ENCODE results near the gene MYO1B. TPM values are rescaled to one million over a fixed set of nuclear protein-coding genes. Genes with fewer than 3 reads are reported as not detected.

The MYO1B gene
- total RNA-seq, 4 donors from 2014 or later, result 17.2 to 31.8 (median 28.8) TPM

DNA sequence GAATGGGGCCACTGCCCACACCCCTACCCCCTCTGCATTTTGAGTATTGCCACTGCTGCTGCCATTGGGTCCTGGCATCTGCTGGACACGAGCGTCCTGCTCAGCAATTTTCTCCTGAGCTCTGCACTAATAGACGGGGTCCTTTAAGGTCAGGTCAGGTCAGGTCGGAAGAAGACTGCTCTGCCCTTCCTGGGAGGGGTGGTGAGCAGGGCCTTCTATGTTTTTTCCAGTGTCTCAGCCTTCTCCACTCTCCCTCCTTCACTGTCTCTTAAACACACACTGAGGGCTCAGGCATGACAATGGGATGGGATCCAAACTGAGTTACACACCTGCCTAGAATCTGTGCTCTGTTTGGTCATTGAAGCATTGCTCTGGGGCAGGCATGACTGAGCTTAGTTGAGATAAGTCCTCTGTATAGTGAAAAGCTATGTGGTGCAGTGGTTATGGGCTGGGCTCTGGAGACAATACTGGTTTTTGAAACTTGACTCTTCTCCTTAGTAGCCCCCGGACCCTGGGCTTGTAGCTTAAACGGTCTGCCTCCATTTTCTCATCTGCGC is 10.6 kb downstream of the MYO1B start:
- Histone ChIP-seq H3K9me3 (no peaks in the 10 kb centered on the region), H3K27me3 (no peaks in the 10 kb centered on the region), H3K27ac (no peak overlapping the region), H3K36me3 (no peaks in the 10 kb centered on the region), H3K4me3 (no peak overlapping the region), H3K4me1 (peaks cover 2% of the 10 kb centered on the region)
- 85% methylated on average over 7 of the region's 7 CpGs for WGBS
- TF ChIP-seq POLR2AphosphoS5 (IDR thresholded peaks at IDR 0.05) (no peak), POLR2A (IDR thresholded peaks at IDR 0.05) (no peak), EP300 (IDR thresholded peaks at IDR 0.05) (no peak)
- TF ChIP-seq, protein P1, sequence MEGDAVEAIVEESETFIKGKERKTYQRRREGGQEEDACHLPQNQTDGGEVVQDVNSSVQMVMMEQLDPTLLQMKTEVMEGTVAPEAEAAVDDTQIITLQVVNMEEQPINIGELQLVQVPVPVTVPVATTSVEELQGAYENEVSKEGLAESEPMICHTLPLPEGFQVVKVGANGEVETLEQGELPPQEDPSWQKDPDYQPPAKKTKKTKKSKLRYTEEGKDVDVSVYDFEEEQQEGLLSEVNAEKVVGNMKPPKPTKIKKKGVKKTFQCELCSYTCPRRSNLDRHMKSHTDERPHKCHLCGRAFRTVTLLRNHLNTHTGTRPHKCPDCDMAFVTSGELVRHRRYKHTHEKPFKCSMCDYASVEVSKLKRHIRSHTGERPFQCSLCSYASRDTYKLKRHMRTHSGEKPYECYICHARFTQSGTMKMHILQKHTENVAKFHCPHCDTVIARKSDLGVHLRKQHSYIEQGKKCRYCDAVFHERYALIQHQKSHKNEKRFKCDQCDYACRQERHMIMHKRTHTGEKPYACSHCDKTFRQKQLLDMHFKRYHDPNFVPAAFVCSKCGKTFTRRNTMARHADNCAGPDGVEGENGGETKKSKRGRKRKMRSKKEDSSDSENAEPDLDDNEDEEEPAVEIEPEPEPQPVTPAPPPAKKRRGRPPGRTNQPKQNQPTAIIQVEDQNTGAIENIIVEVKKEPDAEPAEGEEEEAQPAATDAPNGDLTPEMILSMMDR (IDR thresholded peaks at IDR 0.05), result no peak
- no peak for DNase-seq (ENCODE audit: low spot score in 2 of 2)

DNA sequence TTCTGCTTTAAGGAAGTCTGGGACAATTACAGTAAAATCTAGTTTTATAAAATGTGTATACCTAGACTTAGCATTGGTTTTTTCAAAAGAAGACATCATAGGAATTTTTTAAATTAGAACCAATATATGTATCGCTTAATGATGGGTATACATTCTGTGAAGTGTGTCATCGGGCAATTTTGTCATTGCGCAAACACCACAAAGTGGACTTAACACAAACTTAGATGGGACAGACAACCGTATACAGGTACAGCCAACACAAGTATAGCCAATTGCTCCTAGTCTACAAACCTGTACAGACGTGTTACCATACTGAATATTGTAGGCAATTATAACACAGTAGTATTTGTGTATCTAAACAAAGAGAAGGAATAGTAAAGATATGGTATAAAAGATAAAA is 12.7 kb downstream of the MYO1B start:
- Histone ChIP-seq H3K27ac (no peak overlapping the region), H3K9me3 (no peaks in the 10 kb centered on the region), H3K4me1 (peaks cover 2% of the 10 kb centered on the region), H3K27me3 (no peaks in the 10 kb centered on the region), H3K36me3 (no peaks in the 10 kb centered on the region), H3K4me3 (no peak overlapping the region)
- DNase-seq (ENCODE audit: low spot score in 2 of 2), result no peak
- 92% methylated on average over 5 of the region's 5 CpGs for whole genome bisulfite sequencing
- no peak for TF ChIP-seq EP300 (IDR thresholded peaks at IDR 0.05)
- TF ChIP-seq, protein P1 (IDR thresholded peaks at IDR 0.05), result no peak
- no peak for TF ChIP-seq POLR2AphosphoS5 (IDR thresholded peaks at IDR 0.05)
- TF ChIP-seq POLR2A (IDR thresholded peaks at IDR 0.05), result no peak

DNA sequence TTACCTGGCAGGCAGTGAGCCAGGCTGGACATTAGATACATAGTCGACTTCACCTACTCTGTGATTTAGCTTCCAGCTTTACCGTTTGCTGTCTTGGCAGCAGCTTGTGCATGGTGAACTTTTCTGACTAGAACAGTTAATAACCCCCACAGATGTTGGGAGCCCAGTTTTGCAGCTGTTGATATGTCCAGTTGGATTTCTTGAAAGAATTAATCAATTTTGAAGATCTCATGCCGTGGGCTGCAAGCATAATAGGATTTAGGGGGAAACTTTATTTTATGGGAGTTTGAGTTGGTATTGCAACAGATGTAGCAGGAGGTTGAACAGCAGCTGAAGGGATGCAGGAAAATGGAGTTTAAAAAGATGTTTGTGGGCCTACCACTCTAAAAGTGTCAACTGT is 13.8 kb downstream of the MYO1B start:
- DNase-seq (ENCODE audit: low spot score in 2 of 2), result no peak
- H3K9me3 ChIP-seq, result no peaks in the 10 kb centered on the region
- H3K4me1 ChIP-seq, result peaks cover 2% of the 10 kb centered on the region
- H3K27ac ChIP-seq, result no peak overlapping the region
- H3K4me3 ChIP-seq, result no peak overlapping the region
- H3K27me3 ChIP-seq, result no peaks in the 10 kb centered on the region
- no peaks in the 10 kb centered on the region for H3K36me3 ChIP-seq
- 59% methylated on average over 3 of the region's 3 CpGs for WGBS
- TF ChIP-seq EP300 (IDR thresholded peaks at IDR 0.05) (no peak), POLR2A (IDR thresholded peaks at IDR 0.05) (no peak), POLR2AphosphoS5 (IDR thresholded peaks at IDR 0.05) (no peak)
- TF ChIP-seq, protein P1 (IDR thresholded peaks at IDR 0.05), result no peak

DNA sequence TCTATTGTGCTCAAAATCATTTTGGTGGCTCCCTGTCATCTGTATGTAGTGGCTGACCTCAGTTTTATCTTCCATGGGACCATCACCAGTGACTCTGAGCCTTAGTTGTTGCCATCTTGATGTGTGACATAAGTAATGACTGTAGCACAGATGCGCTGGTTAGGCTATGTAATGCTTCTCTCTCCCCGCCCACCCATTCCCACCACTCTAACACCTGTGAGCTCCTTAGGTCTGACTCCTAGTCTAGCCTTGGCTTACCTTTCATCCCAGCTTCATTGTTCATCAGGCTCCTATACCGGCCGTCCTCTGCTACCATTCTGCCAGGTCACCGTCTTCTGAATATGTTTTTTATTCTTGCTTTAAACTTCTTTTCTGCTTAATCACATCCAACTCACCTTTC is 17.2 kb downstream of the MYO1B start:
- peaks cover 23% of the 10 kb centered on the region for H3K4me1 ChIP-seq
- H3K4me3 ChIP-seq, result no peak overlapping the region
- H3K27me3 ChIP-seq, result no peaks in the 10 kb centered on the region
- no peak for DNase-seq (ENCODE audit: low spot score in 2 of 2)
- WGBS, result 88% methylated on average over 5 of the region's 5 CpGs
- no peaks in the 10 kb centered on the region for H3K36me3 ChIP-seq
- no peaks in the 10 kb centered on the region for H3K9me3 ChIP-seq
- H3K27ac ChIP-seq, result no peak overlapping the region
- TF ChIP-seq POLR2A (IDR thresholded peaks at IDR 0.05), result no peak

DNA sequence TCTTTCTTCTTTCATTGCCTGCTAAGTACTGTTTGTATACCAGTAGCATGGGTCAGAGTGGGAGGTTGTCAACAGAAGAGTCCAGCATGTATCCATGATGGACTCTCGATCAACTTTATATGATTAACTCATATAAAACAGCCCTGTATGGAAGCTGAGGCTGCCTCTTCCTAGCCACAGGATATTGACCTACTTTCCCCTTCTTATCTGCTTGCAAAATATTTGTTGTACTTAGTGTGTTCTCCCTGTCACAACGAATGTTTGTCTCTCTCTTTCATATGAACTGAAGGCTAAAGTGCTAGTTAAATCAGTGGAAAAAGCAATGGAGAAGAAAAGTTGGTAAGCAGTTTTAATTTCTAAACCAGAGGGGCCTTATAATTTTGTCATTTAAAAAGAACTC is 17.8 kb downstream of the MYO1B start:
- Histone ChIP-seq H3K9me3 (no peaks in the 10 kb centered on the region), H3K4me1 (peaks cover 23% of the 10 kb centered on the region), H3K4me3 (no peak overlapping the region), H3K27ac (no peak overlapping the region), H3K36me3 (no peaks in the 10 kb centered on the region), H3K27me3 (no peaks in the 10 kb centered on the region)
- 44% methylated on average over 2 of the region's 2 CpGs for WGBS
- DNase-seq (ENCODE audit: low spot score in 2 of 2), result no peak
- TF ChIP-seq, protein P1 (IDR thresholded peaks at IDR 0.05), result no peak
- TF ChIP-seq POLR2AphosphoS5 (IDR thresholded peaks at IDR 0.05) (no peak), EP300 (IDR thresholded peaks at IDR 0.05) (no peak), POLR2A (IDR thresholded peaks at IDR 0.05) (no peak)

DNA sequence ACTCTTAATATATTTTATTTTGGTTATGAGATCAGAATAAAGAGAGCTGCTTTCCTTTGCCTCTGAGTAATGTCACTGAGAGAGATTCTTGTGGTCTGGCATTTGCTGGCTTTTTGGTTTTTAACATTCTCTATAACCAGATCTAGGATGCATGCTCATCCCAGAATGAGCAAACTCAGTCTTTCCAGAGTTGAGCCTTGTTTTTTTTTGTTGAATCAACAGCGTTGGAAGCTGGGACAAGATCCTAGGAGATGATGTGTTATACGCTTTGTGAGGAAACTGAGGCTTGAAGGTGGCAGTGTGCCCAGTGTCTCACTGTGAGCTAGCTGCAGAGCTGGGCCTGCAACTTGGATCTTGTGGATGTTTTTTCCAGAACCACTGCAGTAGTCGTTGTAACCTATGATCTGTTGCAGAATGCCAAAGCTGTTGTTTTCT is 19.5 kb downstream of the MYO1B start:
- DNase-seq (ENCODE audit: low spot score in 2 of 2), result no peak
- Histone ChIP-seq H3K36me3 (no peaks in the 10 kb centered on the region), H3K4me1 (peaks cover 23% of the 10 kb centered on the region), H3K27me3 (no peaks in the 10 kb centered on the region), H3K9me3 (no peaks in the 10 kb centered on the region), H3K4me3 (no peak overlapping the region), H3K27ac (no peak overlapping the region)
- 34% methylated on average over 3 of the region's 3 CpGs for WGBS
- TF ChIP-seq EP300 (IDR thresholded peaks at IDR 0.05) (no peak), POLR2A (IDR thresholded peaks at IDR 0.05) (no peak), POLR2AphosphoS5 (IDR thresholded peaks at IDR 0.05) (no peak)
- TF ChIP-seq, protein P1 (IDR thresholded peaks at IDR 0.05), result no peak
